ENCODE data around the gene CD2. TPM values are rescaled to one million over a fixed set of nuclear protein-coding genes. Genes with fewer than 3 reads are reported as not detected.
"Not testable (repeated sequence)": the region's sequence is repeated elsewhere in the genome, so short reads cannot be mapped to it uniquely, and the experiment has no call there.

The CD2 gene
- total RNA-seq, 1 donor from 2014 or later, result not detected

GRCh38 chr1:116748272-116748671 lies 6.0 kb upstream of the CD2 start:
- Histone ChIP-seq H3K9me3 (peaks cover 9 to 28% of the 10 kb centered on the region in 2 donors), H3K4me1 (no peaks in the 10 kb centered on the region), H3K36me3 (no peaks in the 10 kb centered on the region), H3K27me3 (no peaks in the 10 kb centered on the region), H3K27ac (no peak overlapping the region), H3K4me3 (no peak overlapping the region)
- no peak for DNase-seq (ENCODE audit: low spot score in 2 of 2)
- TF ChIP-seq CTCF (IDR thresholded peaks at IDR 0.05), result no peak
- intact Hi-C loops (cut with DNase I), result no loop called here

GRCh38 chr1:116751146-116751545 lies 3.1 kb upstream of the CD2 start:
- no peaks in the 10 kb centered on the region for H3K27me3 ChIP-seq
- peaks cover 0 to 11% of the 10 kb centered on the region in 2 donors for H3K9me3 ChIP-seq
- H3K36me3 ChIP-seq, result no peaks in the 10 kb centered on the region
- intact Hi-C loops (cut with DNase I), result no loop called here
- TF ChIP-seq CTCF (IDR thresholded peaks at IDR 0.05), result no peak
- no peak overlapping the region for H3K4me3 ChIP-seq
- no peak overlapping the region for H3K27ac ChIP-seq
- no peaks in the 10 kb centered on the region for H3K4me1 ChIP-seq
- DNase-seq (ENCODE audit: low spot score in 2 of 2), result no peak

- DNase-seq (ENCODE audit: low spot score in 2 of 2), result no peak
These were observed 2.6 kb upstream of the CD2 start for GRCh38 chr1:116751621-116752020.

GRCh38 chr1:116753312-116753711 lies 918 bp upstream of the CD2 start:
- H3K27me3 ChIP-seq, result no peaks in the 10 kb centered on the region

More at GRCh38 chr1:116751621-116752020, 2.6 kb upstream of the CD2 start:
- H3K4me3 ChIP-seq, result no peak overlapping the region
- H3K27ac ChIP-seq, result no peak overlapping the region
- no peaks in the 10 kb centered on the region for H3K27me3 ChIP-seq
- intact Hi-C loops (cut with DNase I), result no loop called here
- H3K4me1 ChIP-seq, result no peaks in the 10 kb centered on the region
- TF ChIP-seq CTCF (IDR thresholded peaks at IDR 0.05), result no peak
- H3K9me3 ChIP-seq, result peaks cover 0 to 11% of the 10 kb centered on the region in 2 donors
- H3K36me3 ChIP-seq, result no peaks in the 10 kb centered on the region

GRCh38 chr1:116755066-116755465 lies 836 bp downstream of the CD2 start:
- TF ChIP-seq CTCF (IDR thresholded peaks at IDR 0.05), result no peak
- Histone ChIP-seq H3K27me3 (no peaks in the 10 kb centered on the region), H3K27ac (peak overlapping the region in 1 of 2 donors; percentile 21), H3K4me1 (no peaks in the 10 kb centered on the region), H3K4me3 (no peak overlapping the region), H3K9me3 (no peaks in the 10 kb centered on the region), H3K36me3 (no peaks in the 10 kb centered on the region)
- intact Hi-C loops (cut with DNase I), result no loop called here
- DNase-seq (ENCODE audit: low spot score in 2 of 2), result no peak

More at GRCh38 chr1:116753312-116753711, 918 bp upstream of the CD2 start:
- Histone ChIP-seq H3K4me3 (no peak overlapping the region), H3K27ac (no peak overlapping the region), H3K4me1 (no peaks in the 10 kb centered on the region), H3K9me3 (no peaks in the 10 kb centered on the region), H3K36me3 (no peaks in the 10 kb centered on the region)
- no peak for DNase-seq (ENCODE audit: low spot score in 2 of 2)
- intact Hi-C loops (cut with DNase I), result no loop called here
- TF ChIP-seq CTCF (IDR thresholded peaks at IDR 0.05), result no peak

- H3K27me3 ChIP-seq, result no peaks in the 10 kb centered on the region
- intact Hi-C loops (cut with DNase I), result no loop called here
- no peaks in the 10 kb centered on the region for H3K36me3 ChIP-seq
- no peak for TF ChIP-seq CTCF (IDR thresholded peaks at IDR 0.05)
- DNase-seq (ENCODE audit: low spot score in 2 of 2), result no peak
- no peak overlapping the region for H3K4me3 ChIP-seq
- no peak overlapping the region for H3K27ac ChIP-seq
- H3K4me1 ChIP-seq, result no peaks in the 10 kb centered on the region
- no peaks in the 10 kb centered on the region for H3K9me3 ChIP-seq
These were observed 1.5 kb downstream of the CD2 start for GRCh38 chr1:116755681-116756080.

GRCh38 chr1:116756092-116756491 lies 1.9 kb downstream of the CD2 start:
- H3K4me1 ChIP-seq; H3K27me3 ChIP-seq; intact Hi-C loops (cut with DNase I); H3K9me3 ChIP-seq; DNase-seq (ENCODE audit: low spot score in 2 of 2); H3K36me3 ChIP-seq; H3K27ac ChIP-seq; H3K4me3 ChIP-seq: not testable (repeated sequence)

- DNase-seq (ENCODE audit: low spot score in 2 of 2); H3K27me3 ChIP-seq; H3K4me3 ChIP-seq; H3K36me3 ChIP-seq; H3K4me1 ChIP-seq; H3K27ac ChIP-seq; H3K9me3 ChIP-seq; intact Hi-C loops (cut with DNase I): not testable (repeated sequence)
These were observed 4.2 kb downstream of the CD2 start for GRCh38 chr1:116758456-116758815.
